K562 (cell line): ENCODE data around the gene FGF5. TPM values are rescaled to one million over a fixed set of nuclear protein-coding genes. Genes with fewer than 3 reads are reported as not detected.

Experiments used
- ATAC-seq: fragments of 200-7000 bp; cut with Tn5 transposase; 3 replicates; pipeline ENCODE4 v1.9.1; 2020; ENCODE audit warnings: moderate library complexity
- BruUV-seq: library from RNA; stranded (reverse); fragments of 400-500 nt; replicated peaks from 2 replicates; lab custom pipeline; 2021; lab: Mats Ljungman, UMichigan
- CTCF ChIA-PET: fragments of 300-600 bp; formaldehyde crosslinking; extraction: SDS; loops from one replicate; lab custom pipeline; 2021; ENCODE audit warnings: low intra/inter-chr PET ratio; lab: Yijun Ruan, JAX
- POLR2A ChIA-PET: fragments of 300-600, 350-650 bp; sonication (Branson Sonifier 250); formaldehyde crosslinking; extraction: SDS; loops from one replicate; lab custom pipeline; 2021; ENCODE audit warnings: antibody characterized with exemption, inconsistent platforms; lab: Yijun Ruan, JAX
- DNase-seq, 4 experiments: peaks; one replicate each; pipeline versions ENCODE4 v3.0.0 to v3.0.0-alpha.2; 2011 to 2018; ENCODE audit warnings: low spot score in 3 of 4, mixed read lengths in 3 of 4; ENCODE audit errors: extremely low read depth in 1 of 4
- FAIRE-seq: peaks from 2 replicates; lab custom pipeline; 2011; peaks lifted over from hg19 to GRCh38; lab: Jason Lieb, UNC
- H2AFZ ChIP-seq: 2 replicates; pipeline ENCODE4 v1.6.0; 2011; ENCODE audit warnings: low read depth, low read length, control low read depth, inconsistent platforms
- H3K27ac ChIP-seq: fragments of 200-600 bp; 3 replicates; pipeline ENCODE4 v1.8.0; 2011; ENCODE audit warnings: low read depth, mild to moderate bottlenecking, control low read depth, inconsistent platforms, low read length, moderate library complexity, mixed read lengths; ENCODE audit errors: extremely low read depth
- H3K27me3 ChIP-seq, 2 experiments: fragments of 300-600 bp in 1 of 2; 2 replicates in 1 of 2; 3 replicates in 1 of 2; pipeline versions ENCODE4 v1.6.0 to v1.8.0; 2011; ENCODE audit warnings: inconsistent platforms in 2 of 2, low read length in 2 of 2, mild to moderate bottlenecking in 1 of 2, mixed read lengths in 1 of 2, moderate library complexity in 1 of 2; ENCODE audit not compliant: control insufficient read depth in 2 of 2, insufficient read depth in 2 of 2
- H3K36me3 ChIP-seq: fragments of 300-600 bp; 3 replicates; pipeline ENCODE4 v1.8.0; 2011; ENCODE audit warnings: mild to moderate bottlenecking, low read length, inconsistent platforms; ENCODE audit not compliant: control insufficient read depth, insufficient read depth
- H3K4me1 ChIP-seq, 2 experiments: fragments of 200-600 bp in 1 of 2; replicated peaks in 1 of 2; 2 replicates in 1 of 2; 3 replicates in 1 of 2; pipeline versions ENCODE4 v1.5.1 to v1.8.0; 2011; ENCODE audit warnings: inconsistent platforms in 2 of 2, low read length in 2 of 2, mild to moderate bottlenecking in 1 of 2, mixed read lengths in 1 of 2, moderate library complexity in 1 of 2; ENCODE audit not compliant: control insufficient read depth in 2 of 2, insufficient read depth in 2 of 2
- H3K4me2 ChIP-seq: 2 replicates; pipeline ENCODE4 v1.6.1; 2011; ENCODE audit warnings: low read length, control low read depth, inconsistent platforms, mixed read lengths; ENCODE audit not compliant: insufficient read depth
- H3K4me3 ChIP-seq: fragments of 200-600 bp; sonication (generic), shearing (Covaris generic); 2 replicates; pipeline ENCODE4 v1.5.1; 2016; ENCODE audit warnings: control low read depth, inconsistent platforms
- H3K79me2 ChIP-seq: fragments of 200-600 bp; 3 replicates; pipeline ENCODE4 v1.8.0; 2011; ENCODE audit warnings: low read length, inconsistent platforms; ENCODE audit not compliant: control insufficient read depth, insufficient read depth
- H3K9ac ChIP-seq, 2 experiments: 2 replicates each; pipeline versions ENCODE4 v1.6.0 to v1.6.1; 2011; ENCODE audit warnings: low read depth in 2 of 2, low read length in 2 of 2, control low read depth in 1 of 2, inconsistent platforms in 1 of 2, mild to moderate bottlenecking in 1 of 2, mixed read lengths in 1 of 2; ENCODE audit not compliant: insufficient read depth in 1 of 2
- H3K9me1 ChIP-seq: one replicate; pipeline ENCODE4 v1.6.0; 2011; ENCODE audit warnings: inconsistent platforms, mild to moderate bottlenecking, low read length, moderate library complexity; ENCODE audit not compliant: control insufficient read depth, insufficient read depth
- H3K9me3 ChIP-seq: replicated peaks from 2 replicates; pipeline ENCODE4 v1.5.1; 2011; ENCODE audit warnings: low read depth, low read length, inconsistent platforms; ENCODE audit not compliant: control insufficient read depth, insufficient read depth
- H4K20me1 ChIP-seq: replicated peaks from 2 replicates; pipeline ENCODE4 v1.6.1; 2011; ENCODE audit warnings: low read length, inconsistent platforms, mixed read lengths; ENCODE audit not compliant: control insufficient read depth, insufficient read depth
- CBFA2T3 ChIP-seq: fragments of 450-650 bp; IDR thresholded peaks from 2 replicates; pipeline ENCODE4 v1.6.1; 2017
- CREB1 ChIP-seq, 2 experiments: sonication (generic) in 1 of 2; formaldehyde crosslinking in 1 of 2; IDR thresholded peaks; 2 replicates each; pipeline versions ENCODE4 v1.6.1 to v1.8.0; 2012 to 2022; ENCODE audit warnings: inconsistent platforms in 1 of 2, mild to moderate bottlenecking in 1 of 2, missing genetic modification reagents in 1 of 2, moderate library complexity in 1 of 2
- HIVEP1 ChIP-seq: fragments of 250-450 bp; sonication (Bioruptor Pico); IDR thresholded peaks from 2 replicates; pipeline ENCODE4 v1.4.0; 2020; ENCODE audit warnings: mild to moderate bottlenecking
- IRF2 ChIP-seq: sonication (generic); formaldehyde crosslinking; IDR thresholded peaks from 2 replicates; pipeline ENCODE4 v1.8.1; 2022; ENCODE audit warnings: mild to moderate bottlenecking, missing genetic modification reagents
- MEIS2 ChIP-seq: fragments of 450-650 bp; IDR thresholded peaks from 2 replicates; pipeline ENCODE4 v1.6.1; 2014; ENCODE audit warnings: mild to moderate bottlenecking; ENCODE audit not compliant: partially characterized antibody
- PRMT5 ChIP-seq: sonication (generic); formaldehyde crosslinking; IDR thresholded peaks from 2 replicates; pipeline ENCODE4 v1.5.0; 2020; ENCODE audit warnings: missing genetic modification reagents
- SMAD4 ChIP-seq: fragments of 250-450 bp; sonication (Bioruptor Pico); conservative IDR thresholded peaks from 2 replicates; pipeline ENCODE4 v1.8.0; 2021; ENCODE audit warnings: inconsistent platforms, mild to moderate bottlenecking, moderate library complexity
- TEAD4 ChIP-seq, 2 experiments: sonication (generic) in 1 of 2; formaldehyde crosslinking in 1 of 2; IDR thresholded peaks; 2 replicates each; pipeline versions ENCODE4 v1.6.1 to v1.8.0; 2012 to 2022; ENCODE audit warnings: borderline replicate concordance in 1 of 2, inconsistent platforms in 1 of 2, low read length in 1 of 2, mild to moderate bottlenecking in 1 of 2, missing genetic modification reagents in 1 of 2
- ZNF780A ChIP-seq: fragments of 250-450 bp; sonication (Bioruptor Pico); IDR thresholded peaks from 2 replicates; pipeline ENCODE4 v1.5.0; 2021; ENCODE audit warnings: mild to moderate bottlenecking
- WGBS: fragments of 100-300 bp; shearing (Covaris generic); methylation state at CpG from one replicate; pipeline ENCODE4 v1.1.6; 2016; ENCODE audit warnings: low coverage, mixed read lengths; ENCODE audit not compliant: insufficient coverage; ENCODE audit errors: missing lambda C conversion rate; 5-methylcytosine and 5-hydroxymethylcytosine counted together
- in situ Hi-C: fragments of 300-500 bp; cut with MboI; formaldehyde crosslinking; loops from 4 replicates; pipeline ENCODE4 v1.15.0; 2018; ENCODE audit warnings: inconsistent platforms, mixed read lengths
- intact Hi-C: fragments of 100-400 bp; cut with micrococcal nuclease; formaldehyde crosslinking; loops from 2 replicates; pipeline ENCODE4 v1.14.2; 2022
- polyA plus RNA-seq, 8 experiments: library from polyadenylated mRNA; depleted of rRNA in 4 of 8; stranded (reverse) in 5 of 8; unstranded in 3 of 8; fragments of >200 nt; fragmentation: Nextera tagmentation in 2 of 8; fragmentation: Illumina TruSeq in 1 of 8; extraction: Ambion mirVana in 2 of 8; extraction: Trizol in 1 of 8; gene quantifications; 2 replicates each; pipeline versions ENCODE4 v1.2.1 to v1.2.3, GENCODE V29; 2011 to 2014; ENCODE audit warnings: inconsistent platforms in 1 of 8, missing spikeins in 1 of 8
- total RNA-seq, 7 experiments: library from RNA; depleted of rRNA in 6 of 7; stranded (reverse); fragments of >200 nt in 6 of 7; fragmentation: Illumina TruSeq in 2 of 7; extraction: Trizol in 2 of 7; gene quantifications; 2 replicates each; pipeline versions ENCODE4 v1.2.1 to v1.2.3, GENCODE V29; 2011 to 2021; ENCODE audit warnings: low replicate concordance in 1 of 7

Gene FGF5
- total and polyA plus RNA-seq, 9 of the 15 experiments (the other 6 are each of a cell fraction or from before 2014, with no cell fraction given): 0.38 to 2.7 (median 1.1) TPM

GRCh38 chr4:80225595-80225994, 40.9 kb upstream of the FGF5 start:
- 22% methylated on average over 2 of the region's 2 CpGs for WGBS
- ChIA-PET POLR2A (no interaction called here), CTCF (no interaction called here)
- DNase-seq (no peak), FAIRE-seq (peak; percentile 26), ATAC-seq (peak; percentile 39; the same call in 1 of the 3 replicates)
- no peaks in the 10 kb centered on the region for H4K20me1 ChIP-seq
- no peak overlapping the region for H3K27ac ChIP-seq
- H3K27me3 ChIP-seq: no peaks in the 10 kb centered on the region
- no peak overlapping the region for H3K4me3 ChIP-seq
- in situ Hi-C loops: no loop called here
- no peaks in the 10 kb centered on the region for H3K9me3 ChIP-seq
- peak overlapping the region; percentile 10; the same call in 1 of the 2 replicates for H2AFZ ChIP-seq
- no peaks in the 10 kb centered on the region; a peak in 1 of 5 replicates for H3K4me1 ChIP-seq
- H3K4me2 ChIP-seq: no peak overlapping the region
- H3K36me3 ChIP-seq: no peaks in the 10 kb centered on the region
- no peaks in the 10 kb centered on the region for H3K79me2 ChIP-seq
- BruUV-seq: no TSS peak
- H3K9ac ChIP-seq: no peak overlapping the region
- intact Hi-C loops: no loop called here
- no peaks in the 10 kb centered on the region for H3K9me1 ChIP-seq
- TF ChIP-seq HIVEP1 (CRISPR knock-in tag) (no peak), PRMT5 (CRISPR knock-in tag) (no peak), TEAD4 (IDR thresholded peaks at IDR 0.05; ENCODE audit: low read length) (peak; percentile 46; the same call in 1 of the 2 replicates), TEAD4 (CRISPR knock-in tag; IDR thresholded peaks at IDR 0.05; ENCODE audit: borderline replicate concordance) (no peak), CBFA2T3 (peak; percentile 39), MEIS2 (peak; percentile 59), CREB1 (IDR thresholded peaks at IDR 0.05) (no peak), CREB1 (CRISPR knock-in tag; IDR thresholded peaks at IDR 0.05) (no peak), ZNF780A (CRISPR knock-in tag) (no peak), IRF2 (CRISPR knock-in tag) (no peak), SMAD4 (no peak)
